Mammary epithelial cell (primary cell): Measurements from ENCODE around the gene DNHD1.

ENCODE experiments used
- EZH2 ChIP-seq: IDR thresholded peaks from 2 replicates; pipeline ENCODE4 v1.6.1; 2012; ENCODE audit warnings: low read length, inconsistent platforms, borderline replicate concordance
- TF ChIP-seq, protein P1 (sequence below), 2 donors: IDR thresholded peaks in 1 of 2; conservative IDR thresholded peaks in 1 of 2; 2 replicates each; pipeline ENCODE4 v1.5.1; 2011 to 2012; ENCODE audit warnings: inconsistent platforms in 2 of 2, low read length in 2 of 2, mild to moderate bottlenecking in 2 of 2, control low read depth in 1 of 2, low read depth in 1 of 2; ENCODE audit not compliant: insufficient read depth in 1 of 2; ENCODE audit errors: extremely low read depth in 1 of 2

DNA sequence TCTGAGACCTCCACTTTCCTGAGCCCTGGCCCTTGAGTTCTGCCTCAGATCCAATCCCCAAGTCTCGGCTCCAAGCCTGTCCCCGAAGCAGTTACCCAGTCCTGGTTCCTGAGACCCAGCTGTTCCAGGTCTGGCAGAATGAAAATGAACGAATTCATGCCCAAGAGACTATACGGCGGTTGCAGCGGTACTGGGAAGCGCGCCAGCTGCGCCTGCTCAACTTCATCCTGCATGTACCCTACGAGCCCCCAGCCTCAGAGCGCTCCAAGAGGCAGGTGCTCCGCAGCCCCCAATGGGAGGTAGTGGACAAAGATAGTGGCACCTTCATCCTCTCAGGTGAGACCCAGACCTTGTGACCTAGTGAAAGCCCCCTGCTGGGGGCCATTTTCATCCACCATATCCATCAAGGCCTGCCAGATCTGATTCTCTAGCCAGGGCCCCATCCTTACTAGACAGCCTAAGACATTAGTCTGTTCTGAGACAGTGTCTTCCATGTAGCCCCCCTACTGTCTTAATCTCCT lies 42.7 kb downstream of the DNHD1 start:
- TF ChIP-seq, protein P1, sequence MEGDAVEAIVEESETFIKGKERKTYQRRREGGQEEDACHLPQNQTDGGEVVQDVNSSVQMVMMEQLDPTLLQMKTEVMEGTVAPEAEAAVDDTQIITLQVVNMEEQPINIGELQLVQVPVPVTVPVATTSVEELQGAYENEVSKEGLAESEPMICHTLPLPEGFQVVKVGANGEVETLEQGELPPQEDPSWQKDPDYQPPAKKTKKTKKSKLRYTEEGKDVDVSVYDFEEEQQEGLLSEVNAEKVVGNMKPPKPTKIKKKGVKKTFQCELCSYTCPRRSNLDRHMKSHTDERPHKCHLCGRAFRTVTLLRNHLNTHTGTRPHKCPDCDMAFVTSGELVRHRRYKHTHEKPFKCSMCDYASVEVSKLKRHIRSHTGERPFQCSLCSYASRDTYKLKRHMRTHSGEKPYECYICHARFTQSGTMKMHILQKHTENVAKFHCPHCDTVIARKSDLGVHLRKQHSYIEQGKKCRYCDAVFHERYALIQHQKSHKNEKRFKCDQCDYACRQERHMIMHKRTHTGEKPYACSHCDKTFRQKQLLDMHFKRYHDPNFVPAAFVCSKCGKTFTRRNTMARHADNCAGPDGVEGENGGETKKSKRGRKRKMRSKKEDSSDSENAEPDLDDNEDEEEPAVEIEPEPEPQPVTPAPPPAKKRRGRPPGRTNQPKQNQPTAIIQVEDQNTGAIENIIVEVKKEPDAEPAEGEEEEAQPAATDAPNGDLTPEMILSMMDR (conservative IDR thresholded peaks at IDR 0.05 in 1 of 2, IDR thresholded peaks at IDR 0.05 in 1 of 2; ENCODE audit: extremely low read depth in 1 of 2, insufficient read depth in 1 of 2, low read depth in 1 of 2, low read length in 2 of 2): no peak
- no peak for TF ChIP-seq EZH2
